Transverse colon (tissue), 4 donors: ENCODE data around the gene PRKAR1A. TPM values are rescaled to one million over a fixed set of nuclear protein-coding genes. Genes with fewer than 3 reads are reported as not detected.
"Not testable (repeated sequence)": the region's sequence is repeated elsewhere in the genome, so short reads cannot be mapped to it uniquely, and the experiment has no call there.

Experiments
- DNase-seq: peaks from one replicate; pipeline ENCODE4 v3.0.0-alpha.2; 2019
- H3K27ac ChIP-seq, 4 donors: fragments of 200-600 bp; sonication (generic); 2 replicates each; pipeline ENCODE4 v1.5.1; 2016 to 2018; ENCODE audit warnings: inconsistent platforms in 4 of 4
- H3K27me3 ChIP-seq: fragments of 200-600 bp; sonication (generic); 2 replicates; pipeline ENCODE4 v1.5.1; 2017; ENCODE audit warnings: inconsistent platforms
- H3K36me3 ChIP-seq, 4 donors: fragments of 200-600 bp; sonication (generic); 2 replicates each; pipeline ENCODE4 v1.5.1; 2017 to 2019; ENCODE audit warnings: inconsistent platforms in 4 of 4
- H3K4me1 ChIP-seq, 4 donors: fragments of 200-600 bp; sonication (generic); 2 replicates each; pipeline ENCODE4 v1.5.1; 2017 to 2020; ENCODE audit warnings: inconsistent platforms in 4 of 4
- H3K4me3 ChIP-seq, 4 donors: fragments of 200-600 bp; sonication (generic); 1 replicate in 1 of 4; 2 replicates in 3 of 4; pipeline versions ENCODE4 v1.5.1 to v1.6.1; 2017 to 2019; ENCODE audit warnings: inconsistent platforms in 4 of 4
- H3K9me3 ChIP-seq, 2 donors: fragments of 200-600 bp; sonication (generic); 2 replicates each; pipeline ENCODE4 v1.5.1; 2017 to 2019; ENCODE audit warnings: inconsistent platforms in 2 of 2
- EP300 ChIP-seq: sonication (generic); formaldehyde crosslinking; IDR thresholded peaks from one replicate; pipeline ENCODE4 v1.6.1; 2017; ENCODE audit warnings: antibody characterized with exemption, low read depth
- POLR2A ChIP-seq: fragments of 450-650 bp; IDR thresholded peaks from one replicate; pipeline ENCODE4 v1.6.1; 2016; ENCODE audit warnings: antibody characterized with exemption, mild to moderate bottlenecking, moderate library complexity
- POLR2AphosphoS5 ChIP-seq, 3 donors: sonication (generic); formaldehyde crosslinking; IDR thresholded peaks; one replicate each; pipeline ENCODE4 v1.6.1; 2016; ENCODE audit warnings: antibody characterized with exemption in 3 of 3
- WGBS, 2 donors: methylation state at CpG; one replicate each; pipeline ENCODE4 v1.1.5; 2018; ENCODE audit warnings: low coverage in 1 of 2; 5-methylcytosine and 5-hydroxymethylcytosine counted together
- in situ Hi-C, 4 donors: fragments of 200-750 bp; cut with MboI; loops; one replicate each; pipeline versions ENCODE4 v1.15.0 to v1.15.1; 2017; ENCODE audit warnings: low sequenced_read_pairs in 3 of 4, low pct_ligation_motif_present in 1 of 4, low pct_unique_long_range_greater_than_20kb in 1 of 4
- intact Hi-C: fragments of 100-400 bp; cut with DNase I; formaldehyde crosslinking; loops from one replicate; pipeline ENCODE4 v1.15.1; 2023; ENCODE audit warnings: low total_unique reads
- total RNA-seq, 4 donors: library from RNA; depleted of rRNA; stranded (reverse); fragments of >200 nt; gene quantifications; one replicate each; pipeline ENCODE4 v1.1.0, GENCODE V29; 2016
- TF ChIP-seq, protein P1 (sequence below), 5 experiments: fragments of 200-600 bp in 3 of 5; fragments of 450-650 bp in 2 of 5; sonication (generic) in 3 of 5; IDR thresholded peaks; 1 replicate in 2 of 5; 2 replicates in 3 of 5; pipeline ENCODE4 v1.5.1; 2016 to 2017; ENCODE audit warnings: antibody characterized with exemption in 5 of 5, inconsistent platforms in 3 of 5, mild to moderate bottlenecking in 2 of 5, moderate library complexity in 1 of 5

PRKAR1A gene
- total RNA-seq, 4 donors from 2014 or later, result 93.9 to 223 (median 160) TPM

DNA sequence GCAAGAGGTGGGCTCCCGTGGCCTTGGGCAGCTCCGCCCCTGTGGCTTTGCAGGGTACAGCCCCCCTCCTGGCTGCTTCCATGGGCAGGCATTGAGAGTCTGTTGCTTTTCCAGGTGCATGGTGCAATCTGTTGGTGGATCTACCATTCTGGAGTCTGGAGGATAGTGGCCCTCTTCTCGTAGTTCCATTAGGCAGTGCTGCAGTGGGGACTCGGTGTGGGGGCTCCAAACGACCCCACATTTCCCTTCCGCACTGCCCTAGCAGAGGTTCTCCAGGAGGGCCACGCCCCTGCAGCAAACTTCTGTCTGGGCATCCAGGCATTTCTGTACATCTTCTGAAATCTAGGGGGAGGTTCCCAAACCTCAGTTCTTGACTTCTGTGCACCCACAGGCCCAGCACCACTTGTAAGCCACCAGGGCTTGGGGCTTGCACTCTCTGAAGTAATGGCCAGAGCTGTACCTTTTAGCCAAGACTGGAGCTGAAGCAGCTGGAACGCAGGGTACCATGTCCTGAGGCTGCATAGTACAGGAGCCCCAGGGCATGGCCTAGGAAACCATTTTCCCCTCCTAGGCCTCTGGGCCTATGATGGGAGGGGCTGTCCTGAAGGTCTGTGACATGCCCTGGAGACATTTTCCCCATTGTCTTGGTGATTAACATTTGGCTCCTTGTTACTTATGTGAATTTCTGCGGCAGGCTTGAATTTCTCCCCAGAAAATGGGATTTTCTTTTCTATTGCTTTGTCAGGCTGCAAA lies 6.0 kb downstream of the PRKAR1A start:
- H3K27ac ChIP-seq, result no peak overlapping the region
- in situ Hi-C loops (no loop called here), intact Hi-C loops (no loop called here)
- H3K4me1 ChIP-seq, result peaks cover 14 to 58% (median 28%) of the 10 kb centered on the region in 4 donors
- no peaks in the 10 kb centered on the region for H3K9me3 ChIP-seq
- TF ChIP-seq, protein P1, sequence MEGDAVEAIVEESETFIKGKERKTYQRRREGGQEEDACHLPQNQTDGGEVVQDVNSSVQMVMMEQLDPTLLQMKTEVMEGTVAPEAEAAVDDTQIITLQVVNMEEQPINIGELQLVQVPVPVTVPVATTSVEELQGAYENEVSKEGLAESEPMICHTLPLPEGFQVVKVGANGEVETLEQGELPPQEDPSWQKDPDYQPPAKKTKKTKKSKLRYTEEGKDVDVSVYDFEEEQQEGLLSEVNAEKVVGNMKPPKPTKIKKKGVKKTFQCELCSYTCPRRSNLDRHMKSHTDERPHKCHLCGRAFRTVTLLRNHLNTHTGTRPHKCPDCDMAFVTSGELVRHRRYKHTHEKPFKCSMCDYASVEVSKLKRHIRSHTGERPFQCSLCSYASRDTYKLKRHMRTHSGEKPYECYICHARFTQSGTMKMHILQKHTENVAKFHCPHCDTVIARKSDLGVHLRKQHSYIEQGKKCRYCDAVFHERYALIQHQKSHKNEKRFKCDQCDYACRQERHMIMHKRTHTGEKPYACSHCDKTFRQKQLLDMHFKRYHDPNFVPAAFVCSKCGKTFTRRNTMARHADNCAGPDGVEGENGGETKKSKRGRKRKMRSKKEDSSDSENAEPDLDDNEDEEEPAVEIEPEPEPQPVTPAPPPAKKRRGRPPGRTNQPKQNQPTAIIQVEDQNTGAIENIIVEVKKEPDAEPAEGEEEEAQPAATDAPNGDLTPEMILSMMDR (IDR thresholded peaks at IDR 0.05), result no peak
- no peak for TF ChIP-seq POLR2A
- TF ChIP-seq EP300, result no peak
- H3K27me3 ChIP-seq, result no peaks in the 10 kb centered on the region
- peaks cover 0 to 12% (median 6%) of the 10 kb centered on the region in 4 donors for H3K36me3 ChIP-seq
- no peak overlapping the region for H3K4me3 ChIP-seq
- no peak for DNase-seq
- 98 to 100% methylated on average over 1 to 6 of the region's 9 CpGs for WGBS, 2 donors

DNA sequence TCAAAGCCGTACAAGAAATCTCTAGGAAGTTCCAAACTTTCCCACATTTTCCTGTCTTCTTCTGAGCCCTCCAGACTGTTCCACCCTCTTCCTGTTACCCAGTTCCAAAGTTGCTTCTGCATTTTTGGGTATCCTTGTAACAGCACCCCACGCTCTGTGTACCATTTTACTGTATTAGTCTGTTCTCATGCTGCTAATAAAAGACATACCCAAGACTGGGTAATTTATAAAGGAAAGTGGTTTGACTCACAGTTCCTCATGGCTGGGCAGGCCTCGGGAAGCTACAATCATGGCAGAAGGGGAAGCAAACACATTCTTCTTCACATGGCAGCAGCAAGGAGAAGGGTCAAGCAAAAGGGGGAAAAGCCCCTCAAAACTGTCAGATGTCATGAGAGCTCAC lies 6.8 kb downstream of the PRKAR1A start:
- H3K27ac ChIP-seq, DNase-seq, intact Hi-C loops, H3K4me3 ChIP-seq, H3K9me3 ChIP-seq, H3K27me3 ChIP-seq, in situ Hi-C loops: not testable (repeated sequence)
- peaks cover 0 to 20% (median 10%) of the 10 kb centered on the region in 4 donors for H3K36me3 ChIP-seq
- 87 to 90% methylated on average over 2 to 3 of the region's 3 CpGs for WGBS, 2 donors
- peaks cover 10 to 52% (median 21%) of the 10 kb centered on the region in 4 donors for H3K4me1 ChIP-seq

DNA sequence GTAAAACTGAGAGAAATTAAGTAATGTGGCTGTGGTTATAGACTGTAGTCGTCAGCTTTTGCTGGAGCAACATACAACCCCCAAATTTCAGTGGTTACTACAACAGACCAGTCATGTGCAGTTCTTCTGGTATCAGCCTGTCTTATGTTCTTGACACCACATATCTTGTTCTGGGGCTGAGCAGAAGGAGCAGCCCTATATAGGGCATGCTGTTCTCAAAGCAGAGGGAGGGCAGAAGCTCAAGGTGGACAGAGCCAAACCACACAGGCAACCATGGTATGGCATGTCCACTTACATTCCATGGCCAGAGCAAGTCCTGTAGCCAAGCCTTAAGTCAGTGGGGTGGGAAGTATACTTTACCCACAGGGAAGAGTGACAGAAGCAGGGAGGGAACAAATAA lies 7.7 kb downstream of the PRKAR1A start:
- H3K36me3 ChIP-seq, result peaks cover 0 to 29% (median 14%) of the 10 kb centered on the region in 4 donors

GRCh38 chr17:68522266-68522665 lies 10.0 kb downstream of the PRKAR1A start:
- Histone ChIP-seq H3K4me1 (peaks cover 0 to 24% (median 6%) of the 10 kb centered on the region in 4 donors), H3K27ac (no peak overlapping the region), H3K9me3 (no peaks in the 10 kb centered on the region), H3K27me3 (no peaks in the 10 kb centered on the region), H3K4me3 (no peak overlapping the region), H3K36me3 (peaks cover 0 to 52% (median 24%) of the 10 kb centered on the region in 4 donors)
- TF ChIP-seq POLR2A, result no peak
- TF ChIP-seq POLR2AphosphoS5 (IDR thresholded peaks at IDR 0.05), result no peak
- no peak for TF ChIP-seq EP300
- TF ChIP-seq, protein P1 (IDR thresholded peaks at IDR 0.05), result no peak
- DNase-seq, result no peak
- in situ Hi-C loops, result no loop called here
- intact Hi-C loops, result no loop called here

More for the DNA sequence above, 7.7 kb downstream of the PRKAR1A start:
- WGBS, 2 donors, result 83 to 90% methylated on average over 1 of the region's 1 CpG
- TF ChIP-seq POLR2AphosphoS5 (IDR thresholded peaks at IDR 0.05) (no peak), EP300 (no peak), POLR2A (no peak)
- TF ChIP-seq, protein P1 (IDR thresholded peaks at IDR 0.05), result no peak
- no peak overlapping the region for H3K27ac ChIP-seq
- in situ Hi-C loops (no loop called here), intact Hi-C loops (no loop called here)
- DNase-seq, result no peak
- H3K4me3 ChIP-seq, result no peak overlapping the region
- no peaks in the 10 kb centered on the region for H3K9me3 ChIP-seq
- H3K27me3 ChIP-seq, result no peaks in the 10 kb centered on the region
- peaks cover 2 to 43% (median 12%) of the 10 kb centered on the region in 4 donors for H3K4me1 ChIP-seq
